ENCODE results near the gene TELO2.

DNA sequence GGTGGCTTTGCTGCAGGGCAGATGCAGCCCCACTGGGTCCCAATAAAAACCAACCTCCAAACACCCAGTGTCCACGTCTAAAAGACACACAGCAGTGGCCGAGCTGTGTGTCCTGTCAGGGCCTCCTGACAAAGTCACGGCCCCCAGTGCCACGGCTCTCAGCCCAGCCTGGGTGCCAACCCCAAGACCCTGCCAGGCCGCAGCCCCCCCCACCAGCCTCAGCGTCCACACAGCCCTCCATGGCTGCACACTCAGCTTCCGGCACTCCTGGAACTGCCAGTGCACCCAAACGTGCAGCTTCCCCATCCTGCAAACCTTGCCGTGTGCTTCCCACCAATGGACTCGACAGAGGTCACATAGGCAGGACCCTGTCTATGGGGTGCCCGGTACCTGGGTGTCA lies 45.2 kb upstream of the TELO2 start:
- TF ChIP-seq SIN3A (IDR thresholded peaks at IDR 0.05; ENCODE audit: borderline replicate concordance, insufficient read depth, low read depth, low read length) (no peak), TCF7L2 (IDR thresholded peaks at IDR 0.05; ENCODE audit: low read depth, low read length) (no peak), CTCF (IDR thresholded peaks at IDR 0.05) (no peak), POLR2AphosphoS5 (IDR thresholded peaks at IDR 0.05; ENCODE audit: low read depth, low read length) (no peak)
